Measurements from ENCODE around the gene CLEC5A.
"Not testable (repeated sequence)": the region's sequence is repeated elsewhere in the genome, so short reads cannot be mapped to it uniquely, and the experiment has no call there.

GRCh38 chr7:141987803-141988202 lies 41.0 kb upstream of the CLEC5A start:
- TF ChIP-seq POLR2A (IDR thresholded peaks at IDR 0.05; ENCODE audit: low read length); GATA1 (IDR thresholded peaks at IDR 0.05; ENCODE audit: low read depth, low read length): not testable (repeated sequence)

Data from erythroblast (primary cell).